MCF 10A (cell line): Measurements from ENCODE around the gene PARD3. TPM values are rescaled to one million over a fixed set of nuclear protein-coding genes. Genes with fewer than 3 reads are reported as not detected.

Experiments
- BruUV-seq: library from RNA; stranded (reverse); fragments of 400-500 nt; replicated peaks from 2 replicates; lab custom pipeline; 2021; lab: Mats Ljungman, UMichigan
- CTCF ChIA-PET: fragments of 300-600 bp; sonication (Branson Sonifier 250); formaldehyde crosslinking; extraction: SDS; loops from one replicate; lab custom pipeline; 2021; ENCODE audit warnings: antibody characterized with exemption, inconsistent platforms; lab: Yijun Ruan, JAX
- POLR2A ChIA-PET: fragments of 300-600, 350-650 bp; sonication (Branson Sonifier 250); formaldehyde crosslinking; extraction: SDS; loops from one replicate; lab custom pipeline; 2020; ENCODE audit warnings: antibody characterized with exemption, inconsistent platforms; lab: Yijun Ruan, JAX
- DNase-seq: peaks from one replicate; pipeline ENCODE4 v3.0.0-alpha.2; 2018; ENCODE audit not compliant: unreplicated experiment
- H3K27ac Mint-ChIP-seq: one replicate; pipeline ENCODE4 v1.8.0; 2022; ENCODE audit warnings: mild to moderate bottlenecking, low read depth, mixed read lengths; ENCODE audit not compliant: unreplicated experiment
- H3K27me3 Mint-ChIP-seq: one replicate; pipeline ENCODE4 v1.8.0; 2022; ENCODE audit warnings: mixed read lengths; ENCODE audit not compliant: insufficient read depth, unreplicated experiment
- H3K36me3 Mint-ChIP-seq: one replicate; pipeline ENCODE4 v1.8.0; 2022; ENCODE audit warnings: mild to moderate bottlenecking, moderate library complexity, mixed read lengths; ENCODE audit not compliant: insufficient read depth, unreplicated experiment
- H3K4me1 Mint-ChIP-seq: one replicate; pipeline ENCODE4 v1.8.0; 2022; ENCODE audit warnings: mixed read lengths; ENCODE audit not compliant: insufficient read depth, unreplicated experiment
- H3K4me3 Mint-ChIP-seq: one replicate; pipeline ENCODE4 v1.8.0; 2022; ENCODE audit warnings: mild to moderate bottlenecking, moderate library complexity, mixed read lengths; ENCODE audit not compliant: unreplicated experiment
- H3K9me3 Mint-ChIP-seq: one replicate; pipeline ENCODE4 v1.8.0; 2022; ENCODE audit warnings: mixed read lengths; ENCODE audit not compliant: unreplicated experiment
- CTCF ChIP-seq: fragments of 200-600 bp; IDR thresholded peaks from one replicate; pipeline ENCODE4 v1.8.0; 2022; ENCODE audit warnings: antibody characterized with exemption, mild to moderate bottlenecking; ENCODE audit not compliant: unreplicated experiment
- intact Hi-C: fragments of 100-400 bp; cut with micrococcal nuclease; formaldehyde crosslinking; loops from 2 replicates; pipeline ENCODE4 v1.14.1; 2022
- total RNA-seq: library from RNA; stranded (reverse); gene quantifications from 2 replicates; pipeline ENCODE4 v1.2.3, GENCODE V29; 2022

The PARD3 gene
- total RNA-seq, 1 experiment from 2014 or later: 70.0 TPM

DNA sequence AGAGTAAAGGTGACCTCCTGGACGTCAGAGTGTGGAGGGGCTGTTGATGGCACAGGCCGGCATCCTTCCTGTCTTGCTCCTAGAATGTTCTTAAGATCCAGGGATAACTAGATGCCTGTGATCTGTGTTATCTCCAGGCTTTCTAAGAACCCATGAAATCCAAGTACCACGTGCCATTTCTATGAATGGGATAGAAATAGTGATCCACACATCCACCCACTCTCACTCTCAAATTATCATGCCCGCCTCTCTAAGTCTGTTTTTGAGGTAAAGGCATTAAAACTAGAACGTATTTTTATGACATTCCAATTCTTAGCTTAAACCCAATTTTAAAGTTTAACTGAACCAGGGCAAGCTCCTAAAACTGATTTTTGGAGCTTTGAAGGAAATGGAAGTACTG is 622.5 kb downstream of the PARD3 start:
- no peaks in the 10 kb centered on the region for H3K4me1 Mint-ChIP-seq
- TF ChIP-seq CTCF: no peak
- no TSS peak for BruUV-seq
- H3K4me3 Mint-ChIP-seq: no peak overlapping the region
- ChIA-PET CTCF (no interaction called here), POLR2A (no interaction called here)
- intact Hi-C loops: no loop called here
- DNase-seq: no peak
- no peak overlapping the region for H3K27ac Mint-ChIP-seq
- no peaks in the 10 kb centered on the region for H3K36me3 Mint-ChIP-seq
- H3K27me3 Mint-ChIP-seq: no peaks in the 10 kb centered on the region
- H3K9me3 Mint-ChIP-seq: no peaks in the 10 kb centered on the region

DNA sequence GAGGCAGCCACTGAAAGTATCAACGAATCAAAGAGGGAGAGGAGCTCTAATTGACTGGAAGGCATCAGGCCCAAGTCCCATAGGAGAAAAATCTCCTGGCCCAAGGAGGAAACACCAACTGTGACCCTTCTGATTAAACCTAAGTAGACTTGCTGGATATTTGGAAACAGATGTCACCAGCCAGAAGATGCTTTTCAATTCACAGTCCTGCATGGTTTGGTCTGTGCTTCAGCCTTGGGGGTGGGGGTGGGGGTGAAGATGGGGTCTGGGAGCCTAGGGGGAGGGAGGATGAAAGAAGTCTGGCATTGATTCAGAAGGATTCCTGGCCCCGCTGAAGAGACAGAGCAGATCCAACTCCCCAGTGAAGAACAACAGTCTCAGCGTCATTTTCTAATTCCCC is 623.7 kb downstream of the PARD3 start:
- no TSS peak for BruUV-seq
- Mint-ChIP-seq H3K27ac (no peak overlapping the region), H3K36me3 (peaks cover 5% of the 10 kb centered on the region), H3K4me1 (no peaks in the 10 kb centered on the region), H3K4me3 (no peak overlapping the region), H3K27me3 (no peaks in the 10 kb centered on the region), H3K9me3 (no peaks in the 10 kb centered on the region)
- ChIA-PET POLR2A (no interaction called here), CTCF (no interaction called here)
- TF ChIP-seq CTCF: no peak
- no peak for DNase-seq
- intact Hi-C loops: no loop called here

- H3K4me3 Mint-ChIP-seq: no peak overlapping the region
- CTCF ChIA-PET: no interaction called here
- no peaks in the 10 kb centered on the region for H3K27me3 Mint-ChIP-seq
- no peaks in the 10 kb centered on the region for H3K9me3 Mint-ChIP-seq
- TF ChIP-seq CTCF: no peak
- BruUV-seq: no TSS peak
- H3K4me1 Mint-ChIP-seq: no peaks in the 10 kb centered on the region
- H3K36me3 Mint-ChIP-seq: peaks cover 5% of the 10 kb centered on the region
- no peak for DNase-seq
- POLR2A ChIA-PET: no interaction called here
- intact Hi-C loops: no loop called here
- H3K27ac Mint-ChIP-seq: no peak overlapping the region
These were observed 624.5 kb downstream of the PARD3 start for GRCh38 chr10:34190580-34190979.

- Mint-ChIP-seq H3K27me3 (no peaks in the 10 kb centered on the region), H3K4me3 (no peak overlapping the region), H3K9me3 (no peaks in the 10 kb centered on the region), H3K4me1 (no peaks in the 10 kb centered on the region), H3K27ac (no peak overlapping the region), H3K36me3 (peaks cover 5% of the 10 kb centered on the region)
- CTCF ChIA-PET: interaction anchor here (1.3 kb wide), 1 partner anchor 448 kb away, joined by 3 read pairs; no protein-coding TSS in a partner anchor
- no peak for TF ChIP-seq CTCF
- intact Hi-C loops: no loop called here
- POLR2A ChIA-PET: no interaction called here
- no TSS peak for BruUV-seq
- DNase-seq: no peak
These were observed 625.3 kb downstream of the PARD3 start for GRCh38 chr10:34189830-34190229.
